H1 (cell line): Measurements from ENCODE around the gene SNW1. TPM values are rescaled to one million over a fixed set of nuclear protein-coding genes. Genes with fewer than 3 reads are reported as not detected.

Experiments used
- CTCF ChIA-PET: fragments of 300-600 bp; sonication (Branson Sonifier 250); formaldehyde crosslinking; loops from one replicate; lab custom pipeline; 2021; ENCODE audit not compliant: partially characterized antibody; lab: Charles Lee
- POLR2A ChIA-PET: fragments of 300-600 bp; sonication (Branson Sonifier 250); formaldehyde crosslinking; loops from one replicate; lab custom pipeline; 2021; ENCODE audit warnings: inconsistent platforms; ENCODE audit not compliant: partially characterized antibody; lab: Charles Lee
- DNase-seq, 2 experiments: peaks; one replicate each; pipeline versions ENCODE4 v3.0.0 to v3.0.0-alpha.2; 2010 to 2022; ENCODE audit warnings: low spot score in 2 of 2, low read depth in 1 of 2, mixed read lengths in 1 of 2
- FAIRE-seq: peaks from 2 replicates; lab custom pipeline; 2011; peaks lifted over from hg19 to GRCh38; lab: Jason Lieb, UNC
- H2AFZ ChIP-seq: 2 replicates; pipeline ENCODE4 v1.8.1; 2012; ENCODE audit warnings: low read length, inconsistent platforms
- H2AK5ac ChIP-seq: 2 replicates; pipeline ENCODE4 v1.6.1; 2013; ENCODE audit warnings: low read depth, low read length
- H2BK120ac ChIP-seq: replicated peaks from 2 replicates; pipeline ENCODE3; 2013; ENCODE audit warnings: low read depth, low read length, inconsistent platforms
- H2BK12ac ChIP-seq: 2 replicates; pipeline ENCODE4 v1.6.1; 2013; ENCODE audit warnings: low read depth, low read length
- H2BK15ac ChIP-seq: 2 replicates; pipeline ENCODE4 v1.6.1; 2013; ENCODE audit warnings: low read length
- H2BK20ac ChIP-seq: 2 replicates; pipeline ENCODE4 v1.6.1; 2013; ENCODE audit warnings: low read length
- H2BK5ac ChIP-seq: 2 replicates; pipeline ENCODE4 v1.6.1; 2013; ENCODE audit warnings: low read depth, low read length
- H3K14ac ChIP-seq: 2 replicates; pipeline ENCODE4 v1.6.1; 2013; ENCODE audit warnings: inconsistent platforms; ENCODE audit not compliant: insufficient read length
- H3K18ac ChIP-seq: 2 replicates; pipeline ENCODE4 v1.6.1; 2013; ENCODE audit warnings: low read length; ENCODE audit errors: extremely low read depth
- H3K23ac ChIP-seq: 2 replicates; pipeline ENCODE4 v1.6.1; 2013; ENCODE audit warnings: inconsistent platforms; ENCODE audit not compliant: insufficient read length
- H3K23me2 ChIP-seq: 2 replicates; pipeline ENCODE4 v1.6.1; 2013; ENCODE audit warnings: low read depth, low read length
- H3K27ac ChIP-seq: 2 replicates; pipeline ENCODE4 v1.6.1; 2011; ENCODE audit warnings: low read depth, low read length, inconsistent platforms
- H3K27me3 ChIP-seq, 4 experiments: replicated peaks in 1 of 4; 1 replicate in 1 of 4; 2 replicates in 3 of 4; pipeline versions ENCODE4 v1.6.1 to v1.8.1; 2011 to 2013; ENCODE audit warnings: low read length in 3 of 4, mild to moderate bottlenecking in 3 of 4, inconsistent platforms in 2 of 4, mixed read lengths in 2 of 4, moderate library complexity in 1 of 4; ENCODE audit not compliant: control insufficient read depth in 3 of 4, insufficient read depth in 3 of 4; ENCODE audit errors: extremely low read depth in 1 of 4
- H3K36me3 ChIP-seq, 4 experiments: 2 replicates each; pipeline versions ENCODE4 v1.6.1 to v1.8.1; 2011 to 2013; ENCODE audit warnings: mild to moderate bottlenecking in 4 of 4, low read length in 3 of 4, moderate library complexity in 2 of 4, control low read depth in 1 of 4, inconsistent platforms in 1 of 4; ENCODE audit not compliant: insufficient read depth in 4 of 4, control insufficient read depth in 2 of 4
- H3K4ac ChIP-seq: replicated peaks from 2 replicates; pipeline ENCODE3; 2013; ENCODE audit warnings: low read length, low read depth, mixed read lengths, inconsistent platforms; ENCODE audit not compliant: insufficient read length
- H3K4me1 ChIP-seq, 4 experiments: replicated peaks in 1 of 4; 1 replicate in 1 of 4; 2 replicates in 3 of 4; pipeline versions ENCODE4 v1.6.1 to v1.8.1; 2011 to 2013; ENCODE audit warnings: low read length in 3 of 4, inconsistent platforms in 2 of 4, mixed read lengths in 1 of 4; ENCODE audit not compliant: insufficient read depth in 4 of 4, control insufficient read depth in 3 of 4
- H3K4me2 ChIP-seq, 2 experiments: 2 replicates each; pipeline versions ENCODE4 v1.6.1 to v1.8.1; 2011 to 2013; ENCODE audit warnings: low read depth in 2 of 2, low read length in 2 of 2, control low read depth in 1 of 2, inconsistent platforms in 1 of 2, mild to moderate bottlenecking in 1 of 2; ENCODE audit not compliant: insufficient read depth in 1 of 2
- H3K4me3 ChIP-seq, 4 experiments: fragments of 200-600, 300-600 bp in 1 of 4; sonication (generic), shearing (Covaris generic), sonication (Bioruptor Twin) in 1 of 4; 2 replicates each; pipeline versions ENCODE4 v1.5.1 to v1.8.1; 2011 to 2016; ENCODE audit warnings: low read length in 4 of 4, low read depth in 3 of 4, control low read depth in 2 of 4, inconsistent platforms in 2 of 4, mild to moderate bottlenecking in 2 of 4, mixed read lengths in 1 of 4, moderate library complexity in 1 of 4; ENCODE audit not compliant: insufficient read depth in 2 of 4; ENCODE audit errors: extremely low read depth in 1 of 4
- H3K56ac ChIP-seq: replicated peaks from 2 replicates; pipeline ENCODE3; 2013; ENCODE audit warnings: low read depth, mild to moderate bottlenecking, mixed read lengths, low read length, inconsistent platforms; ENCODE audit not compliant: insufficient read length
- H3K79me1 ChIP-seq: 2 replicates; pipeline ENCODE4 v1.6.1; 2013; ENCODE audit warnings: low read depth, low read length, control low read depth
- H3K79me2 ChIP-seq, 2 experiments: 2 replicates each; pipeline versions ENCODE4 v1.6.1 to v1.8.1; 2012 to 2013; ENCODE audit warnings: low read length in 2 of 2, mild to moderate bottlenecking in 2 of 2, inconsistent platforms in 1 of 2; ENCODE audit not compliant: insufficient read depth in 2 of 2, control insufficient read depth in 1 of 2
- H3K9ac ChIP-seq, 4 experiments: replicated peaks in 1 of 4; 1 replicate in 1 of 4; 2 replicates in 3 of 4; pipeline versions ENCODE4 v1.6.1 to v1.8.1; 2011 to 2013; ENCODE audit warnings: low read depth in 3 of 4, low read length in 3 of 4, control low read depth in 2 of 4, mild to moderate bottlenecking in 2 of 4, moderate library complexity in 2 of 4, inconsistent platforms in 1 of 4; ENCODE audit errors: extremely low read depth in 1 of 4
- H3K9me3 ChIP-seq, 2 experiments: 2 replicates each; pipeline versions ENCODE4 v1.6.1 to v1.8.1; 2012 to 2013; ENCODE audit warnings: mild to moderate bottlenecking in 2 of 2, moderate library complexity in 2 of 2, control low read depth in 1 of 2, inconsistent platforms in 1 of 2, low read depth in 1 of 2, low read length in 1 of 2, mixed read lengths in 1 of 2; ENCODE audit not compliant: insufficient read depth in 2 of 2
- H4K20me1 ChIP-seq, 2 experiments: replicated peaks in 1 of 2; 2 replicates each; pipeline versions ENCODE3 to v1.8.1; 2011 to 2013; ENCODE audit warnings: inconsistent platforms in 2 of 2, low read length in 2 of 2, mild to moderate bottlenecking in 1 of 2; ENCODE audit not compliant: insufficient read depth in 2 of 2, control insufficient read depth in 1 of 2
- H4K5ac ChIP-seq: 2 replicates; pipeline ENCODE4 v1.6.1; 2013; ENCODE audit warnings: low read length, low read depth, mixed read lengths, inconsistent platforms; ENCODE audit not compliant: insufficient read length
- H4K8ac ChIP-seq: 2 replicates; pipeline ENCODE4 v1.8.0; 2013; ENCODE audit warnings: mild to moderate bottlenecking, moderate library complexity, low read length, inconsistent platforms; ENCODE audit not compliant: insufficient read depth; ENCODE audit errors: extremely low read depth
- H4K91ac ChIP-seq: replicated peaks from 2 replicates; pipeline ENCODE3; 2013; ENCODE audit warnings: low read length, mixed read lengths, inconsistent platforms; ENCODE audit not compliant: insufficient read length
- CBX5 ChIP-seq: fragments of 300-800, 300-1000 bp; sonication (generic); IDR thresholded peaks from 2 replicates; pipeline ENCODE4 v1.7.1; 2016; ENCODE audit warnings: antibody characterized with exemption, low read length, low read depth
- CREB1 ChIP-seq: IDR thresholded peaks from 2 replicates; pipeline ENCODE4 v1.6.1; 2012; ENCODE audit warnings: inconsistent platforms
- EGR1 ChIP-seq: IDR thresholded peaks from 2 replicates; pipeline ENCODE4 v1.6.1; 2011; ENCODE audit warnings: low read depth, low read length, borderline replicate concordance
- JUND ChIP-seq: IDR thresholded peaks from 2 replicates; pipeline ENCODE4 v1.6.1; 2011; ENCODE audit warnings: mild to moderate bottlenecking, improper control_type of control experiment, low read length
- KDM1A ChIP-seq: fragments of 200-600, 300-600 bp; sonication (generic); IDR thresholded peaks from 2 replicates; pipeline ENCODE4 v1.7.1; 2016; ENCODE audit warnings: mild to moderate bottlenecking, low read length, borderline replicate concordance
- KDM4A ChIP-seq: IDR thresholded peaks from one replicate; pipeline ENCODE4 v1.7.1; 2012; ENCODE audit warnings: low read depth, mild to moderate bottlenecking, moderate library complexity, low read length, inconsistent platforms; ENCODE audit not compliant: severe bottlenecking
- POLR2A ChIP-seq, 2 experiments: IDR thresholded peaks; 1 replicate in 1 of 2; 2 replicates in 1 of 2; pipeline ENCODE4 v1.6.1; 2011; ENCODE audit warnings: low read depth in 2 of 2, low read length in 2 of 2, mild to moderate bottlenecking in 2 of 2; ENCODE audit errors: control extremely low read depth in 1 of 2
- POU5F1 ChIP-seq: IDR thresholded peaks from 2 replicates; pipeline ENCODE4 v1.6.1; 2011; ENCODE audit warnings: low read depth, mild to moderate bottlenecking, low read length, moderate library complexity
- RBBP5 ChIP-seq: IDR thresholded peaks from 2 replicates; pipeline ENCODE4 v1.7.1; 2012; ENCODE audit warnings: low read depth, mild to moderate bottlenecking, inconsistent platforms, low read length, moderate library complexity, borderline replicate concordance
- RFX5 ChIP-seq: IDR thresholded peaks from 2 replicates; pipeline ENCODE4 v1.6.1; 2011; ENCODE audit warnings: low read depth, low read length, improper control_type of control experiment, borderline replicate concordance
- SIN3A ChIP-seq, 2 experiments: IDR thresholded peaks in 1 of 2; conservative IDR thresholded peaks in 1 of 2; 2 replicates each; pipeline ENCODE4 v1.6.1; 2011 to 2012; ENCODE audit warnings: low read length in 2 of 2, improper control_type of control experiment in 1 of 2, low read depth in 1 of 2, mild to moderate bottlenecking in 1 of 2
- TAF1 ChIP-seq: IDR thresholded peaks from 2 replicates; pipeline ENCODE4 v1.6.1; 2011; ENCODE audit warnings: mild to moderate bottlenecking, low read depth, low read length
- WGBS, 2 experiments: shearing (Covaris generic) in 1 of 2; methylation state at CpG; one replicate each; pipeline versions ENCODE4 v1.1.6 to v1.1.7; 2013 to 2015; ENCODE audit warnings: low lambda C conversion rate in 2 of 2, mixed read lengths in 2 of 2, inconsistent platforms in 1 of 2, low coverage in 1 of 2, missing lambda C conversion rate in 1 of 2; ENCODE audit not compliant: insufficient replicate concordance in 2 of 2, insufficient coverage in 1 of 2, insufficient read length in 1 of 2; ENCODE audit errors: extremely low coverage in 1 of 2, missing lambda C conversion rate in 1 of 2; 5-methylcytosine and 5-hydroxymethylcytosine counted together
- polyA plus RNA-seq, 7 experiments: library from polyadenylated mRNA; depleted of rRNA in 3 of 7; stranded (reverse) in 5 of 7; unstranded in 2 of 7; fragments of >200 nt in 5 of 7; fragments of 200-250 nt in 2 of 7; gene quantifications; 1 replicate in 5 of 7; 2 replicates in 1 of 7; 4 replicates in 1 of 7; pipeline versions ENCODE4 v1.2.1 to v1.2.3, GENCODE V29; 2011 to 2013; ENCODE audit warnings: missing spikeins in 2 of 7, mixed read lengths in 2 of 7
- total RNA-seq: library from RNA; stranded (reverse); fragmentation: NEBNext Ultra II Directional; extraction: Animal tissue kit (Norgen Biotek cat#: 25700); gene quantifications from 2 replicates; pipeline ENCODE4 v1.2.1, GENCODE V29; 2021

SNW1 gene
- total and polyA plus RNA-seq, 2 of the 8 experiments (the other 6 are each of a cell fraction or from before 2014, with no cell fraction given): 13.2 to 79.2 TPM

DNA sequence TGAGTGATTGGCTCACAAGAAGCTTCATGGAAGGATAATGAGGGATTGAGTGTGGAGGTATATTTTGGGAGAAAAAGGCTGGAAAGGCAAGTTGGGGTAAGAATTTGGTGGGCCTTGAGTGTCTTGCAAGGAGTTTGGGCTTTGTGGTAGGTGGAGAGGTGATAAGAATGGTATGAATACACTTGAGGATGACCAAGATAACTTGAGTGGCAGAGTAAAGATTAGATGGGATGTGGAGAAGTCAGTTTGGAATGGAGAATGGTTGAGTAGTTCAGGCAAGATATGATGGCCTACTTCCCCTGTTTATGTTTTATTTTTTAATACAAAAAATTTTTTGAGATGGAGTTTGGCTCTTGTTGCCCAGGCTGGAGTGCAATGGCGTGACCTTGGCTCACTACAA, 48.1 kb upstream of the SNW1 start:
- H2AK5ac ChIP-seq: no peak overlapping the region
- no peak overlapping the region for H2BK120ac ChIP-seq
- no peaks in the 10 kb centered on the region for H3K79me2 ChIP-seq
- no peak overlapping the region for H2AFZ ChIP-seq
- H3K23me2 ChIP-seq: no peaks in the 10 kb centered on the region; the same call in 1 of the 2 replicates
- no peak overlapping the region for H3K27ac ChIP-seq
- peaks cover 0 to 3% (median 1%) of the 10 kb centered on the region in 4 experiments; a peak in 3 of 7 replicates for H3K4me1 ChIP-seq
- H3K23ac ChIP-seq: no peak overlapping the region
- H3K9me3 ChIP-seq: no peaks in the 10 kb centered on the region
- no peak overlapping the region for H3K14ac ChIP-seq
- 83% methylated on average over 1 of the region's 1 CpG; no CpG with 5 or more reads in 1 of the 2 experiments for WGBS, 2 experiments
- no peak overlapping the region for H2BK5ac ChIP-seq
- H4K5ac ChIP-seq: no peak overlapping the region
- no peak overlapping the region for H2BK15ac ChIP-seq
- H3K4ac ChIP-seq: no peak overlapping the region
- H2BK12ac ChIP-seq: no peak overlapping the region
- H3K79me1 ChIP-seq: 0 out of 2 replicates have a peak, but pooled peaks cover 5% of the 10 kb centered on the region
- no peaks in the 10 kb centered on the region for H3K36me3 ChIP-seq
- TF ChIP-seq POU5F1 (no peak), TAF1 (no peak), RBBP5 (no peak), CREB1 (no peak), JUND (no peak), KDM4A (no peak), EGR1 (no peak), SIN3A (conservative IDR thresholded peaks at IDR 0.05 in 1 of 2, IDR thresholded peaks at IDR 0.05 in 1 of 2; ENCODE audit: low read depth in 1 of 2, low read length in 2 of 2) (no peak), RFX5 (no peak), KDM1A (no peak), POLR2A (IDR thresholded peaks at IDR 0.05; ENCODE audit: control extremely low read depth in 1 of 2, low read depth in 2 of 2, low read length in 2 of 2) (no peak), CBX5 (no peak)
- H3K4me2 ChIP-seq: no peak overlapping the region
- H2BK20ac ChIP-seq: no peak overlapping the region
- POLR2A ChIA-PET: no interaction called here
- CTCF ChIA-PET: interaction anchor here (1.2 kb wide), 1 partner anchor 9 kb away, joined by 3 read pairs; the partner anchor contains the start of gene ADCK1
- no peak overlapping the region for H3K4me3 ChIP-seq
- no peak overlapping the region for H4K8ac ChIP-seq
- H3K56ac ChIP-seq: no peak overlapping the region
- H4K91ac ChIP-seq: no peak overlapping the region
- H3K9ac ChIP-seq: no peak overlapping the region
- no peaks in the 10 kb centered on the region for H3K27me3 ChIP-seq
- no peak for DNase-seq
- FAIRE-seq: no peak
- H3K18ac ChIP-seq: no peak overlapping the region
- H4K20me1 ChIP-seq: no peaks in the 10 kb centered on the region
